H54 (cell line): Measurements from ENCODE around the gene PROCR.
A peak's percentile ranks its signal among the peaks of the same experiment; 100 is the strongest.
"Not testable (repeated sequence)": the region's sequence is repeated elsewhere in the genome, so short reads cannot be mapped to it uniquely, and the experiment has no call there.

ENCODE experiments used
- DNase-seq: peaks from one replicate; pipeline ENCODE4 v3.0.0; 2011; ENCODE audit warnings: low spot score, mixed read lengths; ENCODE audit not compliant: insufficient read length
- FAIRE-seq: peaks from 3 replicates; lab custom pipeline; 2011; peaks lifted over from hg19 to GRCh38; lab: Jason Lieb, UNC
- POLR2A ChIP-seq: IDR thresholded peaks from 2 replicates; pipeline ENCODE4 v1.6.1; 2011; ENCODE audit warnings: low read depth, mild to moderate bottlenecking, low read length

The PROCR gene

DNA sequence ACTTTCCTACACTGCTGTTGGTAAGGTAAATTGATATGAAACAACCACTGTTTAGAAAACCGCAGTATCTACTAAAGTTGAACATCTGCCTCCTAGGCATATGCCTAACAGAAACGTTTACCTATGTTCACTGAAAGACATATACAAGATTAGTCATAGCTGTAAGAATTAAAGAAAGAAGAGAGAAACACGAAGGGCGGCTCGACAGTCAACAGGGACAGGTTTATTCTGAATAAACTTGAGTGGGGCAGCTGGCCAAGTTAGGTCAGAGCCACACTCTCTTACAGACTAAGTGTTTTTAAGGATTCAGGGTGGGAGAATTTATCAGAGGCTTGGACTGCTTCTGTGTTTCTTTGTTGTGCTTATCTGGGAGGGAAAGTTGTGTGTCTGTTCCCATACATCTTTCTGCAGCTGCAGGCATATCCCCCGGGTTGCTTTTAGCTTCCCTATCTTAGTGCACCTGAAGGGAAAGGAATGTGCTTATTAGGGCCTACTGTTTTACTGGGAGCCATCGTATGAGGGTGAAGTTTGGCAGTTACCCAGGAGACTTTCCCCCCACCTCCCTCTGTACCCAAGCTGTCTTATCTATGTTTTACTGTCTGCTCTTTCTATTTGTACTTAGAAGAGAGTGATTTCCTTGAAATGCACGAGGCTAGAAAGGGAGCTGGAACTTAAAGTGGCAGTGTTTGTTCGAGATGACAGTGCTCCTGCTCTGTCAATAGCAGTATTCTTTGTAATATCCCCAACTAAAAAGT lies 20.4 kb downstream of the PROCR start:
- TF ChIP-seq POLR2A: no peak
- no peak for DNase-seq
- no peak for FAIRE-seq

DNA sequence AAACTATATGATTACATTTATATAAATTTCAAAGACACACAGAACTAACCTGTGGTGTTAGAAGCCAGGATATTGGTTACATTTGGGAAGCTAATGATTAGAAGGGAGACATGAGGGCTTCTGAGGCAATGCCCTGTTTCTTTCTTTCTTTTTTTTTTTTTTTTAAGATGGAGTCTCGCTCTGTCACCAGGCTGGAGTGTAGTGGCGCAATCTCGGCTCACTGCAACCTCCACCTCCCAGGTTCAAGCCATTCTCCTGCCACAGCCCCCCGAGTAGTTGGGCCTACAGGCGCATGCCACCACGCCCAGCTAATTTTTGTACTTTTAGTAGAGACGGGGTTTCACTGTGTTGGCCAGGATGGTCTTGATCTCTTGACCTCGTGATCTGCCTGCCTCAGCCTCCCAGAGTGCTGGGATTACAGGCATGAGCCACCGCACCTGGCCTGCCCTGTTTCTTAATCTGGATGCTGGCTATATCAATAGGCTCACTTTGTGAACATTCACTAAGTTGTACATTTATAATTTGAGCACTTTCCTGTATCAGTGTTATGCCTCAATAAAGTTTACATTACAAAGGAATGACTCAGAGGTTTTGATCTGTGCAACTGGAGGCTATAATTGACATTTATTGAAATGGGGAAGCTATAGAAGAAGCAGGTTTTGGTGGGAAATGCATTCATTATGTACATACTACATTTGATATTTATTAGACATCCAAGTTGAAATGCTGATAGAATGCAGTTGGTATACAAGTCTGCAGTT lies 21.3 kb downstream of the PROCR start:
- FAIRE-seq, DNase-seq: not testable (repeated sequence)

DNA sequence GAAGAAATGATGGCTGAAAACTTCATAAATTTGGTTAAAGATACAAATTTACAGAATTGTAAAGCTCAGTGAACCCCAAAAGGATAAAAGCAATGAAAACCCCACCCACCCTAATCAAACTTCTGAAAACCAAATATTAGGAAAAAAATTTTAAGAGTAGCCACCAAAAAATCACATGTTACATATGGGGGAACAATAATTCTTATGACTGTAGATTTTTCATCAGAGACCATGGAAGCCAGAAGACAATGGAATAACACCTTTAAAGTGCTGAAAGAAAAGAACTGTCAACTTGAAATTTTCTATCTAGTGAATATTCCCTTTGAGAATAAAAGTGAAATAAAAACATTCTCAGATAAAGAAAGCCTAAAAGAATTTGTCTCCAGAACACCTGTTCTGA lies 24.4 kb downstream of the PROCR start:
- no peak for DNase-seq
- no peak for TF ChIP-seq POLR2A
- FAIRE-seq: no peak

DNA sequence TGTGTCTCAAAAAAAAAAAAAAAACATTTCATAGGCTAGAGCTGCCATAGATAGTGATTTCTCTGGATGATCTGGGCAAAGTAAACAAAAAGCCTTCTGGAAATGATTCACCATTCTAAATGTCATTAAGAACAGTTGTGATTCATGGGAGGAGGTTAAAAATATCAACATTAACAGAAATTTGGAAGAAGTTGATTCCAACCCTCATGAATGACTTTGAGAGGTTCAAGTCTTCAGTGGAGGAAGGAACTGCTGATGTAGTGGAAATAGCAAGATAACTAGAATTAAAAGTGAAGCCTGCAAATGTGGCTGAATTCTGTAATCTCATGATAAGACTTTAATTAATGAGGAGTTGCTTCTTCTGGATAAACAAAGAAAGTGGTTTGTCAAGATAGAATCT lies 27.9 kb downstream of the PROCR start:
- no peak for TF ChIP-seq POLR2A
- FAIRE-seq: peak; percentile 30
- DNase-seq: no peak

DNA sequence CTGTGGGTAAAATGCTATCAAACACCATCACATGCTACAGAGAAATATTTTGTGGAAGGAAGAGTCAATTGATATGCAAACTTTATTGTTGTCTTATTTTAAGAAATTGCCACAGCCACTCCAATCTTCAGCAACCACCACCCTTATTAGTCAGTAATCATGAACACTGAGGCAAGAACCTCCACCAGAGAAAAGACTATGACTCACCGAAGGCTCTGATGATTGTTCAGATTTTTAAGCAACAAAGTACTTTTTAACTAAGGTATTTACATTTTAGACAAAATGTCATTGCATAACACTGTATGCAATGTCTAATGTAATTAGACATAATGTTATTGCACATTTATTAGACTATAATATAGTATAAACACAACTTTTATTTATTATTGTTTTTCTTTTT lies 28.4 kb downstream of the PROCR start:
- DNase-seq: no peak
- FAIRE-seq: no peak
- TF ChIP-seq POLR2A: no peak

DNA sequence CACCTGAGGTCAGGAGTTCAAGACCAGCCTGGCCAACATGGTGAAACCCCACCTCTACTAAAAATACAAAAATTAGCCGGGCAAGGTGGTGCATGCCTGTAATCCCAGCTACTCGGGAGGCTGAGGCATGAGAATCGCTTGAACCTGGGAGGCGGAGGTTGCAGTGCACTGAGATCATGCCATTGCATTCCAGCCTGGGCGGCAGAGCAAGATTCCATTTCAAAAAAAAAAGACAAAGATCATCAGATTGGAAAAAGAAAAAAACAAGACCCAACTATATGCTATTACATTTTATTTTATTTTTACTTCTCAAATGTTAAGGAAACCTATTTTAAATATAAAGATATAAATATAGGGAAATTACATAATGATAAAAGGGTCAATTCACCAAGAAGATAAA lies 29.6 kb downstream of the PROCR start:
- not testable (repeated sequence) for FAIRE-seq, DNase-seq

DNA sequence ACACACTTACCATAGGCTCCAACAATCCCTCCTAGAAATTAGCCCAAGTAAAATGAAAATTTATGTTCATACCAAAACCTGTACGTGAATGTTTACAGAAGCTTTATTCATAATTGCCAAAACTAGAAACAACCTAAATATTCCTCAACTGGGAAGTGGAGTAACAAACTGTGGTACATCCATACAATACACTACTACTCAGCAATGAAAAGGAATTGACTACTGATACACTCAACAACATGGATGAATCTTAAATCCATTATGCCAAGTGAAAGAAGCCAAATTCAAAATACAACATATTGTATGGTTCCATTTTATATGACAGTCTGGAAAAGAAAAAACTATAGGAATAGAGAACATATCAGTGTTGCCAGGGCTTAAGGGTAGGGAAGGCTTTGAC lies 34.9 kb downstream of the PROCR start:
- no peak for FAIRE-seq
- DNase-seq: no peak
- no peak for TF ChIP-seq POLR2A

DNA sequence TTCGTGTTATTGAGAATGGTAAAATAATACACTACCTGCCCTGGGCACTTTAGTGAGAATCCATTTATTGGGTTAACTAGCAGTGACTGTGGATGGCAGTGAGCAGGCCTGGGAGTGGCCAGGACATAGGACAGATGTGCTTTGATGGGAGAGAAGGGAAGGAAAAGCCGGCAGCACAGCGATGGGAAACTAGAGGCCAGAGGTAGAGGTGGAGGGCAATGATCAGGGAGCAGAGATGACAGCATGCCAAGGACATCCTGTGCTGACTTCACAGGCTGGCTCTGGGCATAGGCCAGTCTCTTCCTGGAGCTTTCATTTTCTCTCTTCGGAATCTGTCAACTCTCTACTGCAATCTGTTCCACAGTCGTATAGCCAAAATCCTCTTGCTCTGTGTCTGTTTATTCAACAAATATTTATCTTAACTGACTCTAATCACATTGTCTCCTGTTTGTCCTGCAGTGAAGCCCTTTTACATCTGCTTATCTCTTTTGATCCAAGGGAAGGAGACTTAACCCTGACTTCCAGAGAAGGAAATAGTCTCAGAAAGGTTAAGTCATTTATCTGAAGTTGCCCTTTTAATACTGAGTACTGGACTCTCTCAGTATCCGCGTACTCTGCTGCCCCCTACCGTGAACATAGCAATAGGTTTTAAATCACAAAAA lies 36.2 kb downstream of the PROCR start:
- no peak for TF ChIP-seq POLR2A
- peak; percentile 87 for FAIRE-seq
- no peak for DNase-seq

DNA sequence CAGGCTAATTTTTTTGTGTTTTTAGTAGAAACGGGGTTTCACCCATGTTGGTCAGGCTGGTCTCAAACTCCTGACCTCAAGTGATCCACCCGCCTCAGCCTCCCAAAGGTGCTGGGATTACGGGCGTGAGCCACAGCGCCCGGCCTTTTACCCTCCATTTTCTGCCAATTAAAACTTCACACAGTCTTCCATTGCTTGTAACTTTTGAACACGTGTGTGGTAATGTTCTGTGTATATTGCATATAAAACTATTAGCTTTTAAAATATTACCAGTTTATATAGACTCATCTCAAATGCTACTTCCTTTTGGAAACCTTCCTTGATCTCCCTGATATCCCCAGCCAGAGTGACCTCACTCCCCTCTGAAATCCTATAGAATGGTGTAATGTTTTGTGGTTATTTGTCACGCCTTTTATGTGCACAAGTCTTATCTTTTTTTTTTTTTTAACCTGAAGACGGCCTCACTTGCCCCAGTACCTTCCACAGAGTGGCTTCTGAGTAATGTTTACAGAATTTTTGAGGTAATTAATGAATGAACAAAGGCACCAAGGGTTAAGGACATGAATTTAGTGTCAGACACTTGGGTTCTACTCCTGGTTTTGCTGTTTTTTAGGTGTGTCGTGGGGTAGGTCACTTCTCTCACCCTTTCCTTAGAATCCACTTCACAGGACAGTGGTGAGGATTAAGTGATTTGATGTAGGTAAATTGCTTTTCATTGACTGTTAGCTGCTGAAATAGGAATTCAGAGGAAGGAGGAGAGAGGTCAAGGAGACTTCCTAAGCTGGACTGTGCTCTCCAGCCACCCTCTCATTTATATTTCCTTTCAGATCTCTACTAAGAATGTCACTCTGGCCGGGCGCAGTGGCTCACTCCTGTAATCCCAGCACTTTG lies 43.4 kb downstream of the PROCR start:
- DNase-seq: peak; percentile 59
- no peak for FAIRE-seq
- TF ChIP-seq POLR2A: no peak

DNA sequence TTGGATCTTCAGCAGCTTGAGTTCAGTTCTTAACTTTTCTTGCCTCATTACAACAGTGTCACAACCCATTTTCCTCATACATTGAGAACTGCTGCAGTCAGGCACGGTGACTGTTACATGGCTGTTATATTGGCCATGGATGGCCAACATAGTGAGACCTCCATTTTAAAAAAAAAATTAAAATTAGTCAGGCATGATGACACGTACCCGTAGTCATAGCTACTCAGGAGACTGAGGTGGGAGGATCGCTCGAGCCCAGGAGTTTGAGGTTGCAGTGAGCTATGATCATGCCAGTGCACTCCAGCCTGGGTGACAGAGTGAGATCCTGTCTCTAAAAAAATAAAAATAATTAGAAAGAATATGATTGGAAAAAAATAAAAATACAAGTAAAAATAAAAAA lies 44.7 kb downstream of the PROCR start:
- FAIRE-seq (no peak), DNase-seq (no peak)
- no peak for TF ChIP-seq POLR2A

DNA sequence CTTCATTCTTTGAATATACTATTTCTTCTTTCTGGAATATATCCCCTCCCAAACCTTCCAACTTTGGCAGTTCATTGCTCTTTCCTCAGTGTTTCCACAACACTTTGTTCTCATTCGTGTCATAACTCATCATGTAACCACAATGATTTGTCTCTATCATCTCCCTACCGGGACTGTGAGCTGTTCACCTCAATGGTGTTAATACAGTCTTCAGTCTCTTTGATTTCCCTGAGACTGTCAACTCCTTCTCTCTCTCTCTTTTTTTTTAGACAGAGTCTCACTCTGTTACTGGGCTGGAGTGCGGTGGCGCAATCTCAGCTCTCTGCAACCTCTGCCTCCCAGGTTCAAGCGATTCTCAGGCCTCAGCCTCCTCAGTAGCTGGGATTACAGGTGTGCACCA lies 52.1 kb downstream of the PROCR start:
- DNase-seq (no peak), FAIRE-seq (no peak)
- TF ChIP-seq POLR2A: no peak

DNA sequence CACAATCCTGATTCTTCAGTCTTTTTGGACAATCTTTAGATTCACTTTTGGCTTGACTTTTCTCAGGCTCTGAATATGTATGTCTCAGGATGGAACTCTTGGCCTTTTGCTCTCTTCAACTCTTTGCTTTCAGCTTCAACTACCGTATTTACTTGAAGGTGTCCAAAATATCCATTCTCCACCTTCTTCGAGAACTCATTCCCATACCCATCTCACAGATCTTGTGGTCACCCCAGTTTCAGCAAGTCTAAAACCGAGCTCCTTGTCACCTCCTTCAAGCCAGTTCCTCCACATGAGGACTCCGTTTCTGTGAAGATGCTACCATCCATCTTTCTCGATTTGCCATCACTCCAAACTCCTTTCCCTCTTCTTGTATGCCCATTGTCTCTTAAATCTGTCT lies 52.7 kb downstream of the PROCR start:
- TF ChIP-seq POLR2A: no peak
- FAIRE-seq (no peak), DNase-seq (no peak)

DNA sequence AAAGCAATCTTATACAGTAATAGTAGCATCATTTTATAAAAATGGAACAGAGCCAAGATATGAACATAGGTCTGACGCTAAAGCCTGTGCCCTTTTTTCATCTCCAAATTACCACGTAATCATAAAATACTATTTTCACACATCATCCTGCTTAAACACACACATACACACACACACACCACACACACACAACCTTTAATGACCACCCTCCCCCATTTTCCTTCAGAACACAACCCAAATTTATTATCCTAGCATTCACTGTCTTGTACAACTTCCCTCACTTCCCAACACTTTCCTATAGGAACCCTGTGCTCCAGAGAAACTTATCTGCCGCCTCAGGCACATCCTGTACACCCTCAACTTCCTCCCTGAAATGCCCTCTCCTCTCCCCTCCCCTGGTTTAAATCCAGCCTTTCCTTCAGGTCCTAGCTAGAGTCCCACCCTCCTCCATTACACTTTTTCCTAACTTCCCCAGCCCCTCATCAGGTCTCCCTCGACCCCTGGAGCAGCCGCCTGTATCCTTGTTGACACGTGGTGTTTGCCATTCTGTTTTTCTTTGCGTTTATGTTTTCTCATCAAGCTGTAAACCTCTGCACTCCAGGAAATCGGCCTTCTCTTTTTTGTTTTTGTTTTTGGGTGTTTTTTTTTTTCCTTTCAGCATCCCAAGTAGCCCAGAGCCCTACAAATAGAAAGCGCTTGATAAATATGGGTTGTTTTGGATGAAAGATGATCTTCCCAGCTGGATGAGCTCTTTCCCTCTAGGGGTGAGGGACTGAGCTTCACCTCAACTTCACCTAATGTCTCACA lies 53.6 kb downstream of the PROCR start:
- DNase-seq: no peak
- no peak for TF ChIP-seq POLR2A
- no peak for FAIRE-seq
